Gastrocnemius medialis (tissue), 4 donors: ENCODE measurements around the gene ANXA11. TPM values are rescaled to one million over a fixed set of nuclear protein-coding genes. Genes with fewer than 3 reads are reported as not detected.

Experiments
- ATAC-seq, 2 donors: fragments of 150-250 bp; one replicate each; pipeline ENCODE4 v1.9.1; 2016
- DNase-seq, 2 donors: peaks; one replicate each; pipeline ENCODE4 v3.0.0-alpha.2; 2019
- H3K27ac ChIP-seq, 4 donors: fragments of 200-600 bp; sonication (generic); 1 replicate in 1 of 4; 2 replicates in 3 of 4; pipeline ENCODE4 v1.5.1; 2016 to 2018; ENCODE audit warnings: mild to moderate bottlenecking in 2 of 4, moderate library complexity in 1 of 4
- H3K27me3 ChIP-seq, 3 donors: fragments of 200-600 bp; sonication (generic) in 2 of 3; 1 replicate in 1 of 3; 2 replicates in 2 of 3; pipeline versions ENCODE4 v1.5.1 to v1.6.0; 2016 to 2019; ENCODE audit warnings: mild to moderate bottlenecking in 1 of 3, moderate library complexity in 1 of 3
- H3K36me3 ChIP-seq, 2 donors: fragments of 200-600 bp; sonication (generic) in 1 of 2; one replicate each; pipeline ENCODE4 v1.5.1; 2017 to 2018
- H3K4me1 ChIP-seq, 2 donors: fragments of 200-600 bp; sonication (generic) in 1 of 2; one replicate each; pipeline ENCODE4 v1.5.1; 2016 to 2017; ENCODE audit warnings: mild to moderate bottlenecking in 2 of 2
- H3K4me3 ChIP-seq, 4 donors: fragments of 200-600 bp; sonication (generic) in 3 of 4; 1 replicate in 1 of 4; 2 replicates in 3 of 4; pipeline ENCODE4 v1.5.1; 2016 to 2019; ENCODE audit warnings: mild to moderate bottlenecking in 2 of 4
- H3K9me3 ChIP-seq, 3 donors: fragments of 200-600 bp; sonication (generic) in 2 of 3; 1 replicate in 1 of 3; 2 replicates in 2 of 3; pipeline ENCODE4 v1.5.1; 2016 to 2019
- POLR2A ChIP-seq, 2 donors: fragments of 450-650 bp; IDR thresholded peaks; one replicate each; pipeline ENCODE4 v1.6.1; 2017; ENCODE audit warnings: antibody characterized with exemption in 2 of 2, mild to moderate bottlenecking in 2 of 2, moderate library complexity in 2 of 2
- in situ Hi-C, 4 donors: fragments of 200-750 bp; cut with MboI; loops; one replicate each; pipeline versions ENCODE4 v1.15.0 to v1.8.0; 2017; ENCODE audit warnings: low sequenced_read_pairs in 4 of 4
- intact Hi-C: fragments of 100-400 bp; cut with DNase I; formaldehyde crosslinking; loops from one replicate; pipeline ENCODE4 v1.15.1; 2023; ENCODE audit warnings: low total_unique reads
- total RNA-seq, 4 donors: library from RNA; depleted of rRNA; stranded (reverse); fragments of >200 nt; gene quantifications; one replicate each; pipeline versions ENCODE4 v1.1.0 to v1.2.3, GENCODE V29; 2016
- TF ChIP-seq, protein P1 (sequence below), 5 experiments: fragments of 450-650 bp in 3 of 5; fragments of 200-600 bp in 2 of 5; sonication (generic) in 2 of 5; IDR thresholded peaks in 4 of 5; conservative IDR thresholded peaks in 1 of 5; 1 replicate in 4 of 5; 2 replicates in 1 of 5; pipeline ENCODE4 v1.5.1; 2016 to 2019; ENCODE audit warnings: antibody characterized with exemption in 5 of 5, mild to moderate bottlenecking in 3 of 5, moderate library complexity in 3 of 5

The ANXA11 gene
- total RNA-seq, 4 donors from 2014 or later = 142 to 202 (median 173) TPM

GRCh38 chr10:80176526-80176925, 28.8 kb downstream of the ANXA11 start:
- Histone ChIP-seq H3K27ac (peak overlapping the region in 1 of 4 donors; percentile 27), H3K27me3 (no peaks in the 10 kb centered on the region), H3K9me3 (no peaks in the 10 kb centered on the region), H3K4me1 (peaks cover 73 to 74% of the 10 kb centered on the region in 2 donors), H3K36me3 (peaks cover 0 to 9% of the 10 kb centered on the region in 2 donors), H3K4me3 (no peak overlapping the region)
- TF ChIP-seq, protein P1, sequence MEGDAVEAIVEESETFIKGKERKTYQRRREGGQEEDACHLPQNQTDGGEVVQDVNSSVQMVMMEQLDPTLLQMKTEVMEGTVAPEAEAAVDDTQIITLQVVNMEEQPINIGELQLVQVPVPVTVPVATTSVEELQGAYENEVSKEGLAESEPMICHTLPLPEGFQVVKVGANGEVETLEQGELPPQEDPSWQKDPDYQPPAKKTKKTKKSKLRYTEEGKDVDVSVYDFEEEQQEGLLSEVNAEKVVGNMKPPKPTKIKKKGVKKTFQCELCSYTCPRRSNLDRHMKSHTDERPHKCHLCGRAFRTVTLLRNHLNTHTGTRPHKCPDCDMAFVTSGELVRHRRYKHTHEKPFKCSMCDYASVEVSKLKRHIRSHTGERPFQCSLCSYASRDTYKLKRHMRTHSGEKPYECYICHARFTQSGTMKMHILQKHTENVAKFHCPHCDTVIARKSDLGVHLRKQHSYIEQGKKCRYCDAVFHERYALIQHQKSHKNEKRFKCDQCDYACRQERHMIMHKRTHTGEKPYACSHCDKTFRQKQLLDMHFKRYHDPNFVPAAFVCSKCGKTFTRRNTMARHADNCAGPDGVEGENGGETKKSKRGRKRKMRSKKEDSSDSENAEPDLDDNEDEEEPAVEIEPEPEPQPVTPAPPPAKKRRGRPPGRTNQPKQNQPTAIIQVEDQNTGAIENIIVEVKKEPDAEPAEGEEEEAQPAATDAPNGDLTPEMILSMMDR (IDR thresholded peaks at IDR 0.05 in 4 of 5, conservative IDR thresholded peaks at IDR 0.05 in 1 of 5) = no peak
- TF ChIP-seq POLR2A (IDR thresholded peaks at IDR 0.05) = no peak
- ATAC-seq (no peak), DNase-seq (no peak)
- intact Hi-C loops = no loop called here
- in situ Hi-C loops = no loop called here

DNA sequence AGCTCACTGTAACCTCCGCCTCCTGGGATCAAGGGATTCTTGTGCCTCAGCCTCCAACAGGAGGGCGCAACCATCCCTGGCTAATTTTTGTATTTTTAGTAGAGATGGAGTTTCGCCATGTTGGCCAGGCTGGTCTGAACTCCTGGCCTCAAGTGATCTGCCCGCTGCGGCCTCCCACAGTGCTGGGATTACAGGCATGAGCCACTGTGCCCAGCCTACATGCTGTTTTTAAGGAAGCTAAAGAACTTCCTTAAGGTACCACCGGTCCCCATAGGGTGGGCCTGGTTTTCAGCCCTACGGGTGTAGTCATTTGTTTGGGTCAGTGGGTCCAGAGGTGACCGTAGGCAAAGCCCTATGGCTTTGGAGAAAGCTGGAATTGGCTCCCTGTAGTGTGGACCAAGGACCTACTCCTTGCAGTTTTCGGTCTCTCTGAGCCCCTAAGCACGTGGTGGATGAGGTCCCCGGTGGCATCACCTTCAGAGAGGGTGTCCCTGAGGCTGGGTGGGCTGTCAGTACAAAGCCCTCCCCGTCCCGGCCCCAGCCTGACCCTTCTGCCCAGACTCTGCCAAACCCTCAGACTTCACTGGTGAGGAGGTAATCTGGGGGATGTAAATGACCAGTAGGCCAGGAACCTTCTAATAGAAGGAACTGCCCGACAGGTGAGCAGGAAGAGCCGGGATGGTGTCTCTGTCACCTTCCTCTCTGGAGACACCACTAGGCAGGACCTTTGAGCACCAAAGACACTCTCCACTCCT, 30.5 kb downstream of the ANXA11 start:
- intact Hi-C loops = no loop called here
- H3K4me3 ChIP-seq = no peak overlapping the region
- ATAC-seq (no peak), DNase-seq (no peak)
- H3K4me1 ChIP-seq = peaks cover 58 to 65% of the 10 kb centered on the region in 2 donors
- H3K27me3 ChIP-seq = no peaks in the 10 kb centered on the region
- no peak for TF ChIP-seq POLR2A (IDR thresholded peaks at IDR 0.05)
- TF ChIP-seq, protein P1 (IDR thresholded peaks at IDR 0.05 in 4 of 5, conservative IDR thresholded peaks at IDR 0.05 in 1 of 5) = no peak
- no peaks in the 10 kb centered on the region for H3K9me3 ChIP-seq
- peaks cover 0 to 20% of the 10 kb centered on the region in 2 donors for H3K36me3 ChIP-seq
- in situ Hi-C loops = no loop called here
- H3K27ac ChIP-seq = peak overlapping the region; percentile 50 to 77 (median 65)

DNA sequence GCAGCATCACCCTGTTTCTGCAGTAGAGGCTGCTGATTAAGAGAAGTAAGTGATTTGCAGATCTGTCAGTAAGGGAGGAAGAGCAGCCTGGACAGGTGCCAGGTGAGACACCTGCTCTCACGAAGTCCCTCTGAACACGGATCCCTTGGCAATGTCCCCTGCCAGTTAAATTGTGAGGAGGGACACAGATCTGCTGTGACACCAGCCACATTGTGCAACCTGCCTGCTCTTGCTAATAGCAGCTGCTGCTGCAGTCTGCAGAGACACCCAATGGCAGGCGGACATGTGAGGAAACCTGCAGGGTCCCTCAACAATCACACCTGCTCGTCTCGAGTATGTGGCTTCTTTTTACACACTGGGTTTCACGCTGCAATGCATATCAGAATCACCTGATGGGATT, 31.9 kb downstream of the ANXA11 start:
- intact Hi-C loops = no loop called here
- DNase-seq = peak; percentile 54 to 87
- in situ Hi-C loops = no loop called here
- Histone ChIP-seq H3K4me3 (no peak overlapping the region), H3K27ac (peak overlapping the region; percentile 50 to 77 (median 65)), H3K36me3 (peaks cover 0 to 20% of the 10 kb centered on the region in 2 donors), H3K27me3 (no peaks in the 10 kb centered on the region), H3K4me1 (peaks cover 61% of the 10 kb centered on the region in 2 donors), H3K9me3 (no peaks in the 10 kb centered on the region)
- TF ChIP-seq, protein P1 (IDR thresholded peaks at IDR 0.05 in 4 of 5, conservative IDR thresholded peaks at IDR 0.05 in 1 of 5) = no peak
- no peak for TF ChIP-seq POLR2A (IDR thresholded peaks at IDR 0.05)
- ATAC-seq = peak; percentile 61 to 85

- TF ChIP-seq, protein P1 (IDR thresholded peaks at IDR 0.05 in 4 of 5, conservative IDR thresholded peaks at IDR 0.05 in 1 of 5) = no peak
- TF ChIP-seq POLR2A (IDR thresholded peaks at IDR 0.05) = no peak
- intact Hi-C loops = no loop called here
- H3K27ac ChIP-seq = peak overlapping the region; percentile 50 to 77 (median 65)
Measured at GRCh38 chr10:80172896-80173295, 32.4 kb downstream of the ANXA11 start.

More at GRCh38 chr10:80172896-80173295, 32.4 kb downstream of the ANXA11 start:
- DNase-seq (peak in 1 of 2 donors; percentile 69), ATAC-seq (peak; percentile 43 to 52)
- H3K4me3 ChIP-seq = no peak overlapping the region
- H3K9me3 ChIP-seq = no peaks in the 10 kb centered on the region
- peaks cover 61% of the 10 kb centered on the region in 2 donors for H3K4me1 ChIP-seq
- H3K36me3 ChIP-seq = peaks cover 0 to 20% of the 10 kb centered on the region in 2 donors
- H3K27me3 ChIP-seq = no peaks in the 10 kb centered on the region
- in situ Hi-C loops = no loop called here
